Stomach (tissue), 9 donors: ENCODE data around the gene CRADD. TPM values are rescaled to one million over a fixed set of nuclear protein-coding genes. Genes with fewer than 3 reads are reported as not detected.

Experiments used
- DNase-seq, 2 donors: peaks; one replicate each; pipeline versions ENCODE4 v3.0.0 to v3.0.0-alpha.2; 2013 to 2019
- H3K27ac ChIP-seq, 5 donors: fragments of 200-600 bp in 4 of 5; sonication (generic) in 4 of 5; one replicate each; pipeline ENCODE4 v1.5.1; 2013 to 2019; ENCODE audit warnings: mild to moderate bottlenecking in 1 of 5, moderate library complexity in 1 of 5
- H3K27me3 ChIP-seq, 3 donors: fragments of 200-600 bp; sonication (generic); one replicate each; pipeline ENCODE4 v1.5.1; 2017 to 2019; ENCODE audit warnings: mixed run types in 1 of 3
- H3K36me3 ChIP-seq, 4 donors: fragments of 200-600 bp; sonication (generic); 1 replicate in 3 of 4; 2 replicates in 1 of 4; pipeline ENCODE4 v1.5.1; 2016 to 2019
- H3K4me1 ChIP-seq, 4 donors: fragments of 200-600 bp; sonication (generic); one replicate each; pipeline ENCODE4 v1.5.1; 2016 to 2019
- H3K4me3 ChIP-seq, 4 donors: fragments of 200-600 bp; sonication (generic) in 3 of 4; one replicate each; pipeline ENCODE4 v1.5.1; 2016 to 2019; ENCODE audit warnings: mild to moderate bottlenecking in 1 of 4
- H3K9me3 ChIP-seq, 4 donors: fragments of 200-600 bp; sonication (generic); one replicate each; pipeline ENCODE4 v1.5.1; 2016 to 2019
- CTCF ChIP-seq, 7 experiments: fragments of 450-650 bp in 4 of 7; fragments of 200-600 bp in 3 of 7; sonication (generic) in 3 of 7; IDR thresholded peaks; one replicate each; pipeline ENCODE4 v1.5.1; 2016 to 2019; ENCODE audit warnings: antibody characterized with exemption in 7 of 7, control low read depth in 2 of 7, mild to moderate bottlenecking in 1 of 7
- EP300 ChIP-seq: sonication (generic); formaldehyde crosslinking; IDR thresholded peaks from one replicate; pipeline ENCODE4 v1.6.1; 2017; ENCODE audit warnings: antibody characterized with exemption
- POLR2A ChIP-seq, 4 donors: fragments of 450-650 bp; IDR thresholded peaks; one replicate each; pipeline ENCODE4 v1.6.1; 2016; ENCODE audit warnings: antibody characterized with exemption in 4 of 4, control low read depth in 2 of 4, mild to moderate bottlenecking in 1 of 4, moderate library complexity in 1 of 4
- POLR2AphosphoS5 ChIP-seq, 3 donors: sonication (generic); formaldehyde crosslinking; IDR thresholded peaks; one replicate each; pipeline ENCODE4 v1.6.1; 2016; ENCODE audit warnings: antibody characterized with exemption in 3 of 3
- WGBS, 5 donors: extraction: QIAGEN DNeasy Blood & Tissue Kit in 3 of 5; methylation state at CpG; one replicate each; pipeline versions ENCODE4 v1.1.5 to v1.1.7; 2013 to 2018; 5-methylcytosine and 5-hydroxymethylcytosine counted together
- intact Hi-C: fragments of 100-400 bp; cut with DNase I; formaldehyde crosslinking; loops from one replicate; pipeline ENCODE4 v1.15.1; 2023; ENCODE audit warnings: low total_unique reads
- polyA plus RNA-seq, 3 donors: library from polyadenylated mRNA; stranded (reverse); fragments of 200-250 nt; gene quantifications; one replicate each; pipeline ENCODE4 v1.2.3, GENCODE V29; 2013
- total RNA-seq, 5 donors: library from RNA; depleted of rRNA; stranded (reverse); fragments of >200 nt; gene quantifications; one replicate each; pipeline versions ENCODE4 v1.1.0 to v1.2.3, GENCODE V29; 2014 to 2016
- donor health status: healthy with polysubstance abuse.
- donor health status: Bipolar disorder and iron deficiency.
- donor health status: healthy.

Gene CRADD
- total and polyA plus RNA-seq, 8 donors, result 2.3 to 30.9 (median 17.1) TPM

GRCh38 chr12:93679308-93679925, 2.2 kb downstream of the CRADD start:
- no peaks in the 10 kb centered on the region for H3K36me3 ChIP-seq
- peak in 1 of 2 donors; percentile 15 for DNase-seq
- no peak overlapping the region for H3K4me3 ChIP-seq
- no peaks in the 10 kb centered on the region for H3K27me3 ChIP-seq
- TF ChIP-seq CTCF (IDR thresholded peaks at IDR 0.05) (no peak), POLR2AphosphoS5 (IDR thresholded peaks at IDR 0.05) (peak in 1 of 3 donors; percentile 23)
- H3K9me3 ChIP-seq, result no peaks in the 10 kb centered on the region
- H3K4me1 ChIP-seq, result peaks cover 5 to 60% (median 24%) of the 10 kb centered on the region in 4 donors
- H3K27ac ChIP-seq, result peak overlapping the region in 1 of 5 donors; percentile 94
- intact Hi-C loops, result no loop called here
- WGBS, 5 donors, result 82 to 86% (median 84%) methylated on average over 8 of the region's 8 CpGs

- intact Hi-C loops, result no loop called here
- no peak overlapping the region for H3K4me3 ChIP-seq
- no peak for DNase-seq
- TF ChIP-seq CTCF (IDR thresholded peaks at IDR 0.05), result no peak
- H3K27me3 ChIP-seq, result no peaks in the 10 kb centered on the region
- no peaks in the 10 kb centered on the region for H3K9me3 ChIP-seq
- peak overlapping the region in 1 of 5 donors; percentile 94 for H3K27ac ChIP-seq
- H3K4me1 ChIP-seq, result peaks cover 5 to 65% (median 26%) of the 10 kb centered on the region in 4 donors
- WGBS, 5 donors, result 68 to 91% (median 85%) methylated on average over 2 of the region's 2 CpGs
- H3K36me3 ChIP-seq, result no peaks in the 10 kb centered on the region
Measured at GRCh38 chr12:93680006-93680405, 2.8 kb downstream of the CRADD start.

- no peaks in the 10 kb centered on the region for H3K9me3 ChIP-seq
- TF ChIP-seq POLR2AphosphoS5 (IDR thresholded peaks at IDR 0.05), result no peak
- no peak for TF ChIP-seq EP300
- no peak for TF ChIP-seq POLR2A (IDR thresholded peaks at IDR 0.05)
- no peak for TF ChIP-seq CTCF (IDR thresholded peaks at IDR 0.05)
- no peaks in the 10 kb centered on the region for H3K27me3 ChIP-seq
- H3K36me3 ChIP-seq, result peaks cover 0 to 4% (median 0%) of the 10 kb centered on the region in 4 donors
- H3K4me1 ChIP-seq, result peaks cover 5 to 66% (median 23%) of the 10 kb centered on the region in 4 donors
- DNase-seq, result no peak
- H3K27ac ChIP-seq, result peak overlapping the region in 1 of 5 donors; percentile 69
- intact Hi-C loops, result no loop called here
- H3K4me3 ChIP-seq, result no peak overlapping the region
- WGBS, 5 donors, result 77 to 89% (median 88%) methylated on average over 4 to 5 of the region's 5 CpGs
Measured at GRCh38 chr12:93682846-93683261, 5.7 kb downstream of the CRADD start.

GRCh38 chr12:93683410-93683809, 6.2 kb downstream of the CRADD start:
- Histone ChIP-seq H3K36me3 (peaks cover 0 to 4% (median 0%) of the 10 kb centered on the region in 4 donors), H3K27ac (peak overlapping the region in 1 of 5 donors; percentile 69), H3K27me3 (no peaks in the 10 kb centered on the region), H3K9me3 (no peaks in the 10 kb centered on the region), H3K4me1 (peaks cover 5 to 63% (median 19%) of the 10 kb centered on the region in 4 donors), H3K4me3 (no peak overlapping the region)
- TF ChIP-seq POLR2AphosphoS5 (IDR thresholded peaks at IDR 0.05) (no peak), POLR2A (IDR thresholded peaks at IDR 0.05) (no peak), EP300 (no peak), CTCF (IDR thresholded peaks at IDR 0.05) (no peak)
- intact Hi-C loops, result no loop called here
- 93 to 100% (median 98%) methylated on average over 5 of the region's 5 CpGs for WGBS, 5 donors
- no peak for DNase-seq
